H1 (cell line): Measurements from ENCODE around the gene TIMP3. TPM values are rescaled to one million over a fixed set of nuclear protein-coding genes. Genes with fewer than 3 reads are reported as not detected.

Experiments used
- CTCF ChIA-PET: fragments of 300-600 bp; sonication (Branson Sonifier 250); formaldehyde crosslinking; loops from one replicate; lab custom pipeline; 2021; ENCODE audit not compliant: partially characterized antibody; lab: Charles Lee
- POLR2A ChIA-PET: fragments of 300-600 bp; sonication (Branson Sonifier 250); formaldehyde crosslinking; loops from one replicate; lab custom pipeline; 2021; ENCODE audit warnings: inconsistent platforms; ENCODE audit not compliant: partially characterized antibody; lab: Charles Lee
- DNase-seq, 2 experiments: peaks; one replicate each; pipeline versions ENCODE4 v3.0.0 to v3.0.0-alpha.2; 2010 to 2022; ENCODE audit warnings: low spot score in 2 of 2, low read depth in 1 of 2, mixed read lengths in 1 of 2
- FAIRE-seq: peaks from 2 replicates; lab custom pipeline; 2011; peaks lifted over from hg19 to GRCh38; lab: Jason Lieb, UNC
- H2AFZ ChIP-seq: 2 replicates; pipeline ENCODE4 v1.8.1; 2012; ENCODE audit warnings: low read length, inconsistent platforms
- H2AK5ac ChIP-seq: 2 replicates; pipeline ENCODE4 v1.6.1; 2013; ENCODE audit warnings: low read depth, low read length
- H2BK120ac ChIP-seq: replicated peaks from 2 replicates; pipeline ENCODE3; 2013; ENCODE audit warnings: low read depth, low read length, inconsistent platforms
- H2BK12ac ChIP-seq: 2 replicates; pipeline ENCODE4 v1.6.1; 2013; ENCODE audit warnings: low read depth, low read length
- H2BK15ac ChIP-seq: 2 replicates; pipeline ENCODE4 v1.6.1; 2013; ENCODE audit warnings: low read length
- H2BK20ac ChIP-seq: 2 replicates; pipeline ENCODE4 v1.6.1; 2013; ENCODE audit warnings: low read length
- H2BK5ac ChIP-seq: 2 replicates; pipeline ENCODE4 v1.6.1; 2013; ENCODE audit warnings: low read depth, low read length
- H3K14ac ChIP-seq: 2 replicates; pipeline ENCODE4 v1.6.1; 2013; ENCODE audit warnings: inconsistent platforms; ENCODE audit not compliant: insufficient read length
- H3K18ac ChIP-seq: 2 replicates; pipeline ENCODE4 v1.6.1; 2013; ENCODE audit warnings: low read length; ENCODE audit errors: extremely low read depth
- H3K23ac ChIP-seq: 2 replicates; pipeline ENCODE4 v1.6.1; 2013; ENCODE audit warnings: inconsistent platforms; ENCODE audit not compliant: insufficient read length
- H3K23me2 ChIP-seq: 2 replicates; pipeline ENCODE4 v1.6.1; 2013; ENCODE audit warnings: low read depth, low read length
- H3K27ac ChIP-seq: 2 replicates; pipeline ENCODE4 v1.6.1; 2011; ENCODE audit warnings: low read depth, low read length, inconsistent platforms
- H3K27me3 ChIP-seq, 4 experiments: replicated peaks in 1 of 4; 1 replicate in 1 of 4; 2 replicates in 3 of 4; pipeline versions ENCODE4 v1.6.1 to v1.8.1; 2011 to 2013; ENCODE audit warnings: low read length in 3 of 4, mild to moderate bottlenecking in 3 of 4, inconsistent platforms in 2 of 4, mixed read lengths in 2 of 4, moderate library complexity in 1 of 4; ENCODE audit not compliant: control insufficient read depth in 3 of 4, insufficient read depth in 3 of 4; ENCODE audit errors: extremely low read depth in 1 of 4
- H3K36me3 ChIP-seq, 4 experiments: 2 replicates each; pipeline versions ENCODE4 v1.6.1 to v1.8.1; 2011 to 2013; ENCODE audit warnings: mild to moderate bottlenecking in 4 of 4, low read length in 3 of 4, moderate library complexity in 2 of 4, control low read depth in 1 of 4, inconsistent platforms in 1 of 4; ENCODE audit not compliant: insufficient read depth in 4 of 4, control insufficient read depth in 2 of 4
- H3K4ac ChIP-seq: replicated peaks from 2 replicates; pipeline ENCODE3; 2013; ENCODE audit warnings: low read length, low read depth, mixed read lengths, inconsistent platforms; ENCODE audit not compliant: insufficient read length
- H3K4me1 ChIP-seq, 4 experiments: replicated peaks in 1 of 4; 1 replicate in 1 of 4; 2 replicates in 3 of 4; pipeline versions ENCODE4 v1.6.1 to v1.8.1; 2011 to 2013; ENCODE audit warnings: low read length in 3 of 4, inconsistent platforms in 2 of 4, mixed read lengths in 1 of 4; ENCODE audit not compliant: insufficient read depth in 4 of 4, control insufficient read depth in 3 of 4
- H3K4me2 ChIP-seq, 2 experiments: 2 replicates each; pipeline versions ENCODE4 v1.6.1 to v1.8.1; 2011 to 2013; ENCODE audit warnings: low read depth in 2 of 2, low read length in 2 of 2, control low read depth in 1 of 2, inconsistent platforms in 1 of 2, mild to moderate bottlenecking in 1 of 2; ENCODE audit not compliant: insufficient read depth in 1 of 2
- H3K4me3 ChIP-seq, 4 experiments: fragments of 200-600, 300-600 bp in 1 of 4; sonication (generic), shearing (Covaris generic), sonication (Bioruptor Twin) in 1 of 4; 2 replicates each; pipeline versions ENCODE4 v1.5.1 to v1.8.1; 2011 to 2016; ENCODE audit warnings: low read length in 4 of 4, low read depth in 3 of 4, control low read depth in 2 of 4, inconsistent platforms in 2 of 4, mild to moderate bottlenecking in 2 of 4, mixed read lengths in 1 of 4, moderate library complexity in 1 of 4; ENCODE audit not compliant: insufficient read depth in 2 of 4; ENCODE audit errors: extremely low read depth in 1 of 4
- H3K56ac ChIP-seq: replicated peaks from 2 replicates; pipeline ENCODE3; 2013; ENCODE audit warnings: low read depth, mild to moderate bottlenecking, mixed read lengths, low read length, inconsistent platforms; ENCODE audit not compliant: insufficient read length
- H3K79me1 ChIP-seq: 2 replicates; pipeline ENCODE4 v1.6.1; 2013; ENCODE audit warnings: low read depth, low read length, control low read depth
- H3K79me2 ChIP-seq, 2 experiments: 2 replicates each; pipeline versions ENCODE4 v1.6.1 to v1.8.1; 2012 to 2013; ENCODE audit warnings: low read length in 2 of 2, mild to moderate bottlenecking in 2 of 2, inconsistent platforms in 1 of 2; ENCODE audit not compliant: insufficient read depth in 2 of 2, control insufficient read depth in 1 of 2
- H3K9ac ChIP-seq, 4 experiments: replicated peaks in 1 of 4; 1 replicate in 1 of 4; 2 replicates in 3 of 4; pipeline versions ENCODE4 v1.6.1 to v1.8.1; 2011 to 2013; ENCODE audit warnings: low read depth in 3 of 4, low read length in 3 of 4, control low read depth in 2 of 4, mild to moderate bottlenecking in 2 of 4, moderate library complexity in 2 of 4, inconsistent platforms in 1 of 4; ENCODE audit errors: extremely low read depth in 1 of 4
- H3K9me3 ChIP-seq, 2 experiments: 2 replicates each; pipeline versions ENCODE4 v1.6.1 to v1.8.1; 2012 to 2013; ENCODE audit warnings: mild to moderate bottlenecking in 2 of 2, moderate library complexity in 2 of 2, control low read depth in 1 of 2, inconsistent platforms in 1 of 2, low read depth in 1 of 2, low read length in 1 of 2, mixed read lengths in 1 of 2; ENCODE audit not compliant: insufficient read depth in 2 of 2
- H4K20me1 ChIP-seq, 2 experiments: replicated peaks in 1 of 2; 2 replicates each; pipeline versions ENCODE3 to v1.8.1; 2011 to 2013; ENCODE audit warnings: inconsistent platforms in 2 of 2, low read length in 2 of 2, mild to moderate bottlenecking in 1 of 2; ENCODE audit not compliant: insufficient read depth in 2 of 2, control insufficient read depth in 1 of 2
- H4K5ac ChIP-seq: 2 replicates; pipeline ENCODE4 v1.6.1; 2013; ENCODE audit warnings: low read length, low read depth, mixed read lengths, inconsistent platforms; ENCODE audit not compliant: insufficient read length
- H4K8ac ChIP-seq: 2 replicates; pipeline ENCODE4 v1.8.0; 2013; ENCODE audit warnings: mild to moderate bottlenecking, moderate library complexity, low read length, inconsistent platforms; ENCODE audit not compliant: insufficient read depth; ENCODE audit errors: extremely low read depth
- H4K91ac ChIP-seq: replicated peaks from 2 replicates; pipeline ENCODE3; 2013; ENCODE audit warnings: low read length, mixed read lengths, inconsistent platforms; ENCODE audit not compliant: insufficient read length
- CTCF ChIP-seq, 3 experiments: IDR thresholded peaks; 1 replicate in 2 of 3; 2 replicates in 1 of 3; pipeline versions ENCODE4 v1.5.1 to v1.6.1; 2011; ENCODE audit warnings: low read length in 3 of 3, mild to moderate bottlenecking in 3 of 3, inconsistent platforms in 2 of 3, low read depth in 1 of 3, moderate library complexity in 1 of 3; ENCODE audit not compliant: insufficient read depth in 1 of 3; ENCODE audit errors: control extremely low read depth in 1 of 3
- FOSL1 ChIP-seq: IDR thresholded peaks from 2 replicates; pipeline ENCODE4 v1.6.1; 2011; ENCODE audit warnings: mild to moderate bottlenecking, low read depth, low read length, moderate library complexity; ENCODE audit not compliant: insufficient read depth
- GABPA ChIP-seq: IDR thresholded peaks from 2 replicates; pipeline ENCODE4 v1.6.1; 2011; ENCODE audit warnings: mild to moderate bottlenecking, low read length, moderate library complexity, borderline replicate concordance; ENCODE audit not compliant: insufficient read depth
- MAFK ChIP-seq: IDR thresholded peaks from 2 replicates; pipeline ENCODE4 v1.6.1; 2012; ENCODE audit warnings: low read depth, mild to moderate bottlenecking, improper control_type of control experiment, low read length
- RNF2 ChIP-seq: fragments of 200-900, 300-1000 bp; sonication (generic); IDR thresholded peaks from 2 replicates; pipeline ENCODE4 v1.7.1; 2016; ENCODE audit warnings: borderline replicate concordance, low read depth, mild to moderate bottlenecking, antibody characterized with exemption, low read length; ENCODE audit not compliant: poor library complexity, severe bottlenecking; ENCODE audit errors: missing control alignments
- SAP30 ChIP-seq: fragments of 300-600 bp; sonication (generic); IDR thresholded peaks from 2 replicates; pipeline ENCODE4 v1.7.1; 2012; ENCODE audit warnings: low read length, moderate library complexity, mild to moderate bottlenecking, inconsistent platforms; ENCODE audit not compliant: insufficient read depth, insufficient replicate concordance
- ZNF274 ChIP-seq: IDR thresholded peaks from 2 replicates; pipeline ENCODE4 v1.7.0; 2012; ENCODE audit warnings: low read length, borderline replicate concordance; ENCODE audit errors: extremely low read depth
- WGBS, 2 experiments: shearing (Covaris generic) in 1 of 2; methylation state at CpG; one replicate each; pipeline versions ENCODE4 v1.1.6 to v1.1.7; 2013 to 2015; ENCODE audit warnings: low lambda C conversion rate in 2 of 2, mixed read lengths in 2 of 2, inconsistent platforms in 1 of 2, low coverage in 1 of 2, missing lambda C conversion rate in 1 of 2; ENCODE audit not compliant: insufficient replicate concordance in 2 of 2, insufficient coverage in 1 of 2, insufficient read length in 1 of 2; ENCODE audit errors: extremely low coverage in 1 of 2, missing lambda C conversion rate in 1 of 2; 5-methylcytosine and 5-hydroxymethylcytosine counted together
- polyA plus RNA-seq, 7 experiments: library from polyadenylated mRNA; depleted of rRNA in 3 of 7; stranded (reverse) in 5 of 7; unstranded in 2 of 7; fragments of >200 nt in 5 of 7; fragments of 200-250 nt in 2 of 7; gene quantifications; 1 replicate in 5 of 7; 2 replicates in 1 of 7; 4 replicates in 1 of 7; pipeline versions ENCODE4 v1.2.1 to v1.2.3, GENCODE V29; 2011 to 2013; ENCODE audit warnings: missing spikeins in 2 of 7, mixed read lengths in 2 of 7
- total RNA-seq: library from RNA; stranded (reverse); fragmentation: NEBNext Ultra II Directional; extraction: Animal tissue kit (Norgen Biotek cat#: 25700); gene quantifications from 2 replicates; pipeline ENCODE4 v1.2.1, GENCODE V29; 2021
- TF ChIP-seq, protein P1 (sequence below): IDR thresholded peaks from 2 replicates; pipeline ENCODE4 v1.6.1; 2011; ENCODE audit warnings: low read depth, mild to moderate bottlenecking, low read length; ENCODE audit not compliant: insufficient read depth

The TIMP3 gene
- total and polyA plus RNA-seq, 2 of the 8 experiments (the other 6 are each of a cell fraction or from before 2014, with no cell fraction given), result 1.3 to 4.7 TPM

GRCh38 chr22:32802237-32802765 is 796 bp downstream of the TIMP3 start:
- H3K23me2 ChIP-seq, result peaks cover 9% of the 10 kb centered on the region; the same call in 1 of the 2 replicates
- H3K56ac ChIP-seq, result no peak overlapping the region
- peak overlapping the region in 1 of 4 experiments; percentile 39; a peak in 1 of 7 replicates for H3K9ac ChIP-seq
- no peak overlapping the region for H2BK12ac ChIP-seq
- no peak overlapping the region for H4K5ac ChIP-seq
- H2BK20ac ChIP-seq, result no peak overlapping the region
- DNase-seq (no peak), FAIRE-seq (no peak)
- peaks cover 3 to 20% (median 9%) of the 10 kb centered on the region in 4 experiments for H3K4me1 ChIP-seq
- POLR2A ChIA-PET, result interaction anchor here (0.6 to 4.1 kb wide), 11 partner anchors 9 to 275 kb away, joined by 3 to 30 read pairs (median 4); no protein-coding TSS in a partner anchor
- H3K36me3 ChIP-seq, result no peaks in the 10 kb centered on the region
- no peak overlapping the region for H3K14ac ChIP-seq
- H2AK5ac ChIP-seq, result peak overlapping the region; percentile 90; the same call in 1 of the 2 replicates
- H2BK5ac ChIP-seq, result no peak overlapping the region
- H2AFZ ChIP-seq, result no peak overlapping the region
- peak overlapping the region; percentile 80 to 94 for H3K4me2 ChIP-seq
- CTCF ChIA-PET, result interaction anchor here (0.6 to 12.8 kb wide), 8 partner anchors 11 to 465 kb away, joined by 3 to 167 read pairs (median 3); no protein-coding TSS in a partner anchor
- H3K27ac ChIP-seq, result no peak overlapping the region
- WGBS, 2 experiments, result 10% methylated on average over 11 of the region's 15 CpGs; no CpG with 5 or more reads in 1 of the 2 experiments
- H2BK15ac ChIP-seq, result no peak overlapping the region
- H3K79me1 ChIP-seq, result no peaks in the 10 kb centered on the region
- no peak overlapping the region for H4K91ac ChIP-seq
- peak overlapping the region; percentile 21 to 71 (median 46) for H3K4me3 ChIP-seq
- H3K18ac ChIP-seq, result no peak overlapping the region
- no peaks in the 10 kb centered on the region for H3K79me2 ChIP-seq
- H2BK120ac ChIP-seq, result no peak overlapping the region
- no peak overlapping the region for H3K4ac ChIP-seq
- H3K23ac ChIP-seq, result no peak overlapping the region
- H4K20me1 ChIP-seq, result peaks cover 8 to 20% of the 10 kb centered on the region in 2 experiments
- no peaks in the 10 kb centered on the region for H3K9me3 ChIP-seq
- no peak overlapping the region for H4K8ac ChIP-seq
- peaks cover 0 to 33% (median 24%) of the 10 kb centered on the region in 4 experiments; a peak in 5 of 7 replicates for H3K27me3 ChIP-seq
- TF ChIP-seq SAP30 (no peak), FOSL1 (no peak), CTCF (IDR thresholded peaks at IDR 0.05; ENCODE audit: control extremely low read depth in 1 of 3, insufficient read depth in 1 of 3, low read depth in 1 of 3, low read length in 3 of 3) (no peak), RNF2 (no peak), ZNF274 (no peak), GABPA (no peak), MAFK (no peak)
- TF ChIP-seq, protein P1, sequence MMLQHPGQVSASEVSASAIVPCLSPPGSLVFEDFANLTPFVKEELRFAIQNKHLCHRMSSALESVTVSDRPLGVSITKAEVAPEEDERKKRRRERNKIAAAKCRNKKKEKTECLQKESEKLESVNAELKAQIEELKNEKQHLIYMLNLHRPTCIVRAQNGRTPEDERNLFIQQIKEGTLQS, result no peak
